GM12892 (cell line): ENCODE measurements around the gene SLC18A2.
"Not testable (repeated sequence)": the region's sequence is repeated elsewhere in the genome, so short reads cannot be mapped to it uniquely, and the experiment has no call there.

Experiments used
- DNase-seq: peaks from one replicate; pipeline ENCODE4 v3.0.0; 2011; ENCODE audit not compliant: insufficient read length
- FAIRE-seq: peaks from 2 replicates; lab custom pipeline; 2011; peaks lifted over from hg19 to GRCh38; lab: Jason Lieb, UNC
- POLR2A ChIP-seq: IDR thresholded peaks from 2 replicates; pipeline ENCODE4 v1.6.1; 2011; ENCODE audit warnings: low read depth, low read length, control low read depth
- POLR2AphosphoS5 ChIP-seq: IDR thresholded peaks from 2 replicates; pipeline ENCODE4 v1.6.1; 2011; ENCODE audit warnings: low read depth, low read length, control low read depth
- TAF1 ChIP-seq: IDR thresholded peaks from 2 replicates; pipeline ENCODE4 v1.6.1; 2011; ENCODE audit warnings: low read depth, mild to moderate bottlenecking, control low read depth, low read length, borderline replicate concordance

The SLC18A2 gene

DNA sequence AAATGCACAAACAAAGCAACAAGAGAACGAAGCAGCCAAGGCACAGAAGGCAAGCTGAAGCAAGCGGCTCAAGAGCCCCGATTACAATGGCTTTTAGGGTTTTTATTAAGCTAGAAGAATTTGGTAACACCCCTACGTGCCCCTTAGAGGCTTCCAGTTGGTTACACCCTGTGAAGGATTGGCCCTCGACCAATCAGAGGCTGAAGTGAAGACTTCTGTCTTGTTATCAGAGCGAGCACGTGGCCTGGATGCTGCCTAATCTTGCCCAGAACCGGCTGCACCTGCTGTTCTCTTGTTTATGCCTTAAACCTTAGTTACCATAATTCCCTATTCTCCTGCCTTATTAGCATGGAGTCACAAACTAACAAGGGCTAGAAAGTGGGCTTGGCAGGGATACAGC is 22.3 kb upstream of the SLC18A2 start:
- no peak for DNase-seq
- FAIRE-seq = no peak
- TF ChIP-seq POLR2A = no peak
- no peak for TF ChIP-seq TAF1
- TF ChIP-seq POLR2AphosphoS5 = no peak

DNA sequence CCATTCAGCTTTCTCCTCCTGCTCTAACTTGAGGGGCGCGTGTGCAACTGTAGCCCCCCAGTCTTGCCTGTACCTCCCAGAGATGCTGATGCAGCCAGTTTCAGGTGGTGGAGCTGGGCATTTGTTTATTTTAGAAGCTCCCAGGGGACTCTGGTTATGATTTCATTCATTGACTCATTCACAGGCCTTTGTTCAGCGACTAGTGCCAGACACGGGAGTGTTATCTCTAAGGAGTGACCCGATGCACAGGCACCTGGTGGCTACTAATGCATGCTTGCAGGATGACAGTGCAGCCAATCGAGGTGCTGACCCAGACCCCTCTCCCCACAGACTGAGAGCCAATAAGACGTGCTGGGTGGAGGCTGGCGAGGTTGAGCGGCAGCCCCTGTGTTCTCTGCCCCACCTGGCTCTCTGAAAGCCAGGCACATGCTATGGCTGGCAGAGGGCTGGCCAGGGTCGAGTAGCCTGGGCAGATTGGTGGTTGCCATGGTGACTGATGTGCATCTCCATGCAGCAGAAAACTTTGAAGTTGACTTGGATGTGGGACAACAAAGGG is 19.7 kb upstream of the SLC18A2 start:
- DNase-seq = no peak
- no peak for FAIRE-seq
- TF ChIP-seq TAF1 (no peak), POLR2AphosphoS5 (no peak), POLR2A (no peak)

DNA sequence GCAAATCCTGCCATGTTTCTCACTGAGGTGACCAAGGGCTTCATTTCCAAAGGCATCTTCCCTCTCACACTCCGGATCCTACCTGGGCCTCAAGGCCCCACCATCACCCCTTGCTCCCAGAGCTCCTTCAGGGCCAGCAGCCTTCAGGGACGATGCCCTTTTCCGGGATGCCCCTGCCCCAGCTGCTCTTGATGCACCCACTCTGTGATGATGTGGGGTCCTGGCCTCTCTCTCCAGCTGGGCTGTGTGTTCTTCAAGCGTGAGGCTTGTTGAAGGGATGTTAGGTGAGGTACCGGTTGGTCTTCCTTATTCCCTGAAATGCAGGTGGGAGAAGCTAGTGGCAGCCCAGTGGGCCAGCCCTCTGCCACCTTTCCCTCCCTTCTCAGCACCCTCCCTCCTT is 18.4 kb upstream of the SLC18A2 start:
- DNase-seq (no peak), FAIRE-seq (no peak)
- TF ChIP-seq POLR2A (no peak), TAF1 (no peak), POLR2AphosphoS5 (no peak)

- FAIRE-seq = no peak
- no peak for TF ChIP-seq POLR2A
- no peak for TF ChIP-seq POLR2AphosphoS5
- no peak for TF ChIP-seq TAF1
These were observed 17.8 kb upstream of the SLC18A2 start for GRCh38 chr10:117222976-117223692.

DNA sequence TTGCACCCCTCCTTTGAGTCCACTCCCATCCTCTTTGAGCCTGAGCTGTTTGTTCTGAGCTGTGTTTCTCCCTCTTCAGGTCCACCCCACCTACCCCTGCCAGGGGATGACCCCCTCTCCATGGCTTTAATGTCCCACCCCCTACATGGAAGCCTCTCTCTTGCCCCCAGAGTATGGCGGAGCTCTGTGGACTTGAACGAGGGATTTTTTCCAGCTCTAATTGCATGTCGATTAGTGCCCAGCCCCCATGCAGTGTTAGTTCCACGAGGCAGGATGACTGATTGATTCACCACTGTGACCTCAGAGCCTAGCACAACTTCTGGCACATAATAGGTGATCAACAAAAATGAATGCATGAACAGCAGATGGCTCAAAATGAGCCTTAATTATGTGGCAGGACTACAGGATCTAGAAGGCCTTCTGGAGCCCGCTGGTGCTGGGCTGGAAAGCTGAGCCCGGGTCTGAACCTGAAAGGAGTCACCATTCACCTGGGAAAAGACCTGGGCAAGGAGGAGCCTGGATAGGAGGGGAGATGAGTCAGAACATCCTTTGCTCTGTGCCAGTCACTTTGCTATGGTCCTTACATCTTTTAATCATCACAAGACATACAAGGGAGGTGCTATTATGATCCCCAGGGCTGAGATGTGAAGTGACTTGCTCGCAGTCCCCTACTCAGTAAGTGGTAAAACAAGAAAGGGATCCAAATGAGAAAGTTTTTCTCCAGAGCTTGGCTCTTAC is 17.1 kb upstream of the SLC18A2 start:
- TF ChIP-seq POLR2A (no peak), TAF1 (no peak), POLR2AphosphoS5 (no peak)
- no peak for DNase-seq
- FAIRE-seq = no peak

More at GRCh38 chr10:117222976-117223692, 17.8 kb upstream of the SLC18A2 start:
- no peak for DNase-seq

DNA sequence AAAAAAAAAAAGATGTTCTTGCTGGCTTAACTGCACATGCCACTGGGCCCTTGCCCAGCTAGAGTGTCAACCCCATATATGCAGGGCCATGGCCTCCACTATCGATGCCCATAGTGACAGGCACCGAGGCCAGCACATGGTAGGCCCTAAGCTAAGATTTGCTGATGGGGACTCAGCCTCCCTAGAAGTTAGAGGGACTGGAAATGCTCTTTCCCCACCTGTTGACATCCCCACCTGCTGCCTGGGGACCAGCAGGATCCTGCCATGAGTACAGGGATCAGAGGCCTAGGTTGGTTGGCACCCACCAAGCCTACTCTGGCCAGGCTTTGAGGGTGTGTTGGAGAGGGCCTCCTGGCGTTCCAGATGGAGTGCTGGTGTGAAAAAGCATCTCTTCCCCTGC is 16.0 kb upstream of the SLC18A2 start:
- DNase-seq = no peak
- TF ChIP-seq POLR2A = no peak
- no peak for TF ChIP-seq TAF1
- no peak for TF ChIP-seq POLR2AphosphoS5
- no peak for FAIRE-seq

- DNase-seq (no peak), FAIRE-seq (no peak)
- TF ChIP-seq POLR2AphosphoS5 (no peak), POLR2A (no peak), TAF1 (no peak)
These were observed 14.0 kb upstream of the SLC18A2 start for GRCh38 chr10:117226813-117227451.

DNA sequence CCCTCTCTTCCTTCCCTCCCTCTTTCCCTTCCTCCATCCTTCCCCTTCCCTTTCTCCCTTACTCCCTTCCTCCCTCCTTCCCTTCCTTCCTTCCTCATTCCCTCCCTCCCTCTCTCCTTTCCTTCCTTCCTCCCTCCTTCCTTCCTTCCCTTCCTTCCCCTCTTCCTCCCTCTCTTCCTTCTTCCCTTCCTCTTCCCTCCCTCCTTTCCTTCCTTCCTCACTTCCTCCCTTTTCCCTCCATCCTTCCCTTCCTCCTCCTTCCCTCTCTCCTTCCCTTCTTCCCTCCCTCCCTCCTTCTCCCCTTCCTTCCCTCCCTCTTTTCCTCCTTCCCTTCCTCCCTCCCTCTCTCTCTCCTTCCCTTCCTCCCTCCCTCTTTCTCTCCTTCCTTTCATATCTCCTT is 12.7 kb upstream of the SLC18A2 start:
- FAIRE-seq = no peak
- no peak for TF ChIP-seq TAF1
- TF ChIP-seq POLR2A = no peak
- TF ChIP-seq POLR2AphosphoS5 = no peak
- DNase-seq = no peak

- not testable (repeated sequence) for FAIRE-seq, DNase-seq
These were observed 10.8 kb upstream of the SLC18A2 start for GRCh38 chr10:117230107-117230506.

DNA sequence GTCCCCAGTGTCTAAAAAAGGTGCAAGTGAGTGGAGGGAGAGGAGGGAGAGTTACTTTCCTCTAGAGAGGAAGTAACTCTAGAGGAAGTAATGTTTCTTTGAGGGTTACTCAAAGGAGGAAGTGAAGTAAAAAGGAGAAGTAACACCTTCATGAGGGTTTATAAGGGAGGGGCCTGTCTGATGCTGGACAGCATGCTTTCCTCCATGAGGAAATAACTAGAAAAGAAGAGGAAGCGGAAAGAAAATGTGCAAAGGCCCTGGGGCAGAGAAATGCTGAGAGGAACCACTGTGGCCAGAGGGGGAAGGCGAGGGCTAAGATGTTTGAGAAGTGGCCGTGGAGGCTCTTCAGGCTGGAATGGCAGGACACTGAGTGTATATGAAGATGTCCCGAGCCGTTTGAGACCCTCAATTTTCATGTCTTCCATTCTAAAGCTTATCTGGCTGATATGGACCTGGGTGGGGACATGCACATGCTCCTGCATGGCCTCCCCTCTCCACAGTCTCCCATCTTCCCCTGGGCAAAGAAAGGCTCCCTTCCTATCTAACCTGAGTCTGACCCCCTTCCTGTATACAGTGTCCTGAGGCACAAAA is 3.4 kb upstream of the SLC18A2 start:
- FAIRE-seq = no peak
- no peak for TF ChIP-seq POLR2A
- no peak for TF ChIP-seq POLR2AphosphoS5
- no peak for TF ChIP-seq TAF1
- no peak for DNase-seq

DNA sequence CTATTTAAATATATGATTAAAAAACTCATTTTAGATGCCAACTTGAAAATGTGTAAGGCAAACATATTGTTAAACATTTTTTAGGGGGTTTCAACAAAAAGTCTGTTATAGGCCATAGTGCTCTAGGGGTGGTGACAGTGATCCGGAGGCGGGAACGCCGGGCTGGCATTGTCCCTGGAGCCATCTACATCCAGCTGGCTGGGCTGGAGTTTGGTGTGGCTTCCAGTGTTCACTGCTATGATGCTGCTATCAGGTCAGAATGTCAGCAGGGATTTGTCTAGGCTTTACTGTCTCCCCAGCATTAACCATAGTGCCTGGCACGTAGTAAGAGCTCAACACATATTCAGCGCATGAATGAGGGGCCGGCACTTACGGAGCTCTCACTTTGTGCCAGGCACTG is 1.9 kb upstream of the SLC18A2 start:
- no peak for TF ChIP-seq POLR2A
- no peak for TF ChIP-seq POLR2AphosphoS5
- no peak for TF ChIP-seq TAF1
- FAIRE-seq = no peak
- no peak for DNase-seq
